NCI-H526 (cell line): ENCODE measurements around the gene PTAFR.

Experiments
- DNase-seq, 2 experiments: peaks; one replicate each; lab custom pipeline; 2025; lab: John Stamatoyannopoulos, UW

PTAFR gene

GRCh38 chr1:28178690-28179485, 2.4 kb upstream of the PTAFR start:
- DNase-seq, result no peak

- DNase-seq, result no peak
Measured at GRCh38 chr1:28175955-28176485, 470 bp downstream of the PTAFR start.

GRCh38 chr1:28173980-28174297, 2.6 kb downstream of the PTAFR start:
- no peak for DNase-seq

GRCh38 chr1:28173151-28173979, 3.1 kb downstream of the PTAFR start:
- DNase-seq, result no peak

- DNase-seq, result no peak
Measured at GRCh38 chr1:28172713-28173150, 3.8 kb downstream of the PTAFR start.

GRCh38 chr1:28171246-28171645, 5.2 kb downstream of the PTAFR start:
- DNase-seq, result no peak

DNA sequence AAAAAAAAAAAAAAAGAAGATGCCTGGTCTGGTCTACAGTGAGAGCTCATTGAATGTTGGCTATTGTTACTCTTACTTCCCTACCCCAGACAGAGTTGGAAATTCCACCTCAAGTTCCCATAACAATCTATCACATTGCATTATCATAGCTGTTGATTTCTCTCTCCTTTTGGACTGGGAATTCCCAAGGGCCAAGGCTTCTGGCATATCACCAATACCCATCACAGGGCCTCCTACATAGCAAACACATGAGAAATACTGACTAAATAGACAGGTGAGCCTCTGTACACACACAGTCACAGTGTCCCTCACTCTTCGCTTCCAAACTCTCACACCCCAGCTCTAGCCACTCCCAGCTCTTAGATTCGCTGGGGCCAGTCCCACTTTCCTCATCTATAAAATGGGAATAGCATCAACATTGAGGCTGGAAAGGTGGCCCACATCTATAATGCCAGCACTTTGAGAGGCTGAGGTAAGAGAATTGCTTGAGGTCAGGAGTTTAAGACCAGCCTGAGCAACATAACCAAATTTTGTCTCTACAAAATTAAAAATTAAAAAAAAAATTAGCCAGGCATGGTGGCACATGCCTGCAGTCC, 6.4 kb downstream of the PTAFR start:
- DNase-seq, result peak in 1 of 2 experiments; percentile 5

DNA sequence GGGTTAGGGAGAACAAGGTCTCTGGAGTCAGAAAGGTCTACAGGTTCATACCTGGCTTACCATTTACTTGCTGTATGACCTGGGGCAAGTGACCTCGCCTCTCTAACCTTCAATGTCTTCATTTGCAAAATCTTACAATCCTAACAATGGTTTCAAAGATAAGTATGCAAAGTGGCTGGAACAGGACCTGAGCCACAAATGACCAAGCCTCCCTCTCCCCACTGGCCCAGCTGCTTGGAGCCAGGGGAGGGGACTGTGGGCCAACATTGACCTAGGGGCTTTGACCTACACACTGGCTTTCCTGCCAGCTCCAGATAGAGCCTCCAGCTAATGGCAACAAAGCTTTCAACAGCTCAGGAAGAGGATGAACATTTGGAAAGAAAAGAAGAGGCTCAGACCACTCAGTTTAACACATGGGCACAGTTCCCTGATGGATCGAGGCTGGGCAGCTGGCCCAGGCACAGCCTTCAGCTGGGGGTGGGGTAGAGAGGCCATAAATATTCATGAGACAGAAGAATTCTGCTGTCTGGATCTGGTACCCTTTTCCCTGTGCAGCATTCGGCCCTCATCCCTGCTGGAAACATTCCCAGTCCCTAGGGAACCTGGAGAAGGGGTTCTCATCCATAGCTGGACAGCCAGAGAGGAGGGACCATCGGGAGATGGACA, 12.9 kb downstream of the PTAFR start:
- peak; percentile 47 to 75 for DNase-seq

GRCh38 chr1:28162151-28162550, 14.3 kb downstream of the PTAFR start:
- no peak for DNase-seq

DNA sequence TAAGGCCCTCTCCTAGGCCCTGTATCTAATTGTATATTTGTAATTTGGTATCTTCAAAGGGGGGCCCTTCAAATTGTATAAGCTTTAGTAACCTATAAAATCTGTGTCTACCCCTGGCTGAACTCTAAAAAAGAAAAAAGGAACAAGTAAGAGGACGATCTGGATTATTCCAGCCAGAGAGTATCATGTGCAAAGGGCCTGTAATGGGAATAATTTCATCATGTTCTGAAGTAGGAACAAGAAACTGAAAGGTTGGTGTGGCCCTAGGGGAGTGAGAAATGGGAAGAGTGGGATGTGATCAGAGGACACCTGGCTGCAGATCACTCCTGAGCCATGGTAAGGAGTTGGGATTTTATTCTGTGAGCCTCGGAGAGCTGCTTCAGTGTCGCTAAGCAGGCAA, 14.7 kb downstream of the PTAFR start:
- no peak for DNase-seq

DNA sequence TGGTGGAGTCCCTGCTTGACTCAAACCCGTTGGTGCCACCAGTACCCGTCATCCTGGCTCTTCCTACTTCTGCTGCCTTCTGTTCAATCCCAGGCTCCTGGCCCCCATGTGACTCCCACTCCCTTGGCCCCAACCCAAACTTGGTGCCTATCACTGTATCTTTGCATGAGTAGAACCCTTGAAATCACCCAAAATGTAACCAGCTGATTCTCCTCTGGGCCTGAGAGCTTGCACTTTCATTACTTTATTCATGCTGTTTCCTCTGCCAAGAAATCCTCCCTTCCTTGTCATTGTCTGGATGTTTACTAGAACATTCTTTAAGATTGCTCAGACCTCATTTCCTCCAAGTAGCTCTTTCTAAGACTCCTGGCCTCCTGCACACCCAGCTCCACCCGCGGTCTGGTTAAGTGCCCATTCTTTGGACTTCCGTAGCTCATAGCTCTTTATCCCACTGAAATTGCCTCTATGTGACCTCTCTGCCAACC, 15.7 kb downstream of the PTAFR start:
- DNase-seq, result no peak

GRCh38 chr1:28159680-28160079, 16.8 kb downstream of the PTAFR start:
- no peak for DNase-seq

DNA sequence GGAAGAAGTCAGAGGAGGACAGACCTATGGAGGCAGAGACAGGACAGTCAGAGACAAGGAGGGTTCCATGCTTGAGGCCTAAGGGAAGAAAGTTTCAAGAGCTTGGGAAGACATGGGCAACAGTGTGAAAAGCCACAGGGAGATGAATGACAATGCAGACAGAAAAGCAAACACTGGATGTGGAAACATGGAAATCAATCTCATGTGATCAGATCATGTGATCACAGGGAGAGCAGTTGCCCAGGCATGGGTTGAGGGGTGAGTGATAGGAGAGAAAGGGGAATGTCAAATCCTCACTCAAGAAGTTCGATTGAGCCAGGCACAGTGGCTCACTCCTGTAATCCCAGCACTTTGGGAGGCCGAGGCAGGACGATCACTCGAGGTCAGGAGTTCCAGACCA, 17.2 kb downstream of the PTAFR start:
- no peak for DNase-seq

DNA sequence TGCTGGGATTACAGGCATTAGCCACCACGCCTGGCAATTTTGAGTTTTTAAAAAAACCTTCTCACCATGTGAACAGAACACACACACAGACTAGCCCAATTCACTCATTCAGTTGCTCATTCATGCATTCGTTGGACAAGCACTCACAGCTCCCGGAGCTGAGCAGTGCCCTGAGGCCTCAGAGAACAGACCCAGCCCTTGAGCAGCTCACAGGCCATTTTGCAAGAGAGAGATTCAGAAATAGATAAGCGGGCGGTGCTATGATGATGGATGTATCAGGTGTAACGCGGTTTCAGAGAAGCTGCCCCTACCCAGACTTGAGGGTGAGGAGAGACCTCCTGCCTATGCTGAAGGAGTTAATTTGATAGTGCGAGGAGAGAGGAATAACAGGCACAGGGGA, 18.6 kb downstream of the PTAFR start:
- DNase-seq, result no peak

- DNase-seq, result no peak
Measured at GRCh38 chr1:28156821-28157220, 19.7 kb downstream of the PTAFR start.

DNA sequence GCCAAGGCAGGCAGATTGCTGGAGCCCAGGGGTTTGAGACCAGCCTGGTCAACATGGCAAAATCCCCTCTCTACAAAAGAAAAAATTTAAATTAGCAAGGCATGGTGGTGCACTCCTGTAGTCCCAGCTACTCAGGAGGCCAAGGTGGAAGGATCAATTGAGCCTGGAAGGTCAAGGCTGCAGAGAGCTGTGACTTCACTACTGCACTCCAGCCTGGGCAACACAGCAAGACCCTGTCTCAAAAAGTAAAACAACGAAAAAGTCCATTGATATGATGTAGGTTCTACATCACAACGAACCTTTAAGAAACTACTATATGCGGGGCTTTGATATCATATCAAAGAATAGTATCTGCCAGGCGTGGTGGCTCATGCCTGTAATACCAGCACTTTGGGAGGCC, 20.9 kb downstream of the PTAFR start:
- no peak for DNase-seq

GRCh38 chr1:28154078-28154594, 22.4 kb downstream of the PTAFR start:
- no peak for DNase-seq

DNA sequence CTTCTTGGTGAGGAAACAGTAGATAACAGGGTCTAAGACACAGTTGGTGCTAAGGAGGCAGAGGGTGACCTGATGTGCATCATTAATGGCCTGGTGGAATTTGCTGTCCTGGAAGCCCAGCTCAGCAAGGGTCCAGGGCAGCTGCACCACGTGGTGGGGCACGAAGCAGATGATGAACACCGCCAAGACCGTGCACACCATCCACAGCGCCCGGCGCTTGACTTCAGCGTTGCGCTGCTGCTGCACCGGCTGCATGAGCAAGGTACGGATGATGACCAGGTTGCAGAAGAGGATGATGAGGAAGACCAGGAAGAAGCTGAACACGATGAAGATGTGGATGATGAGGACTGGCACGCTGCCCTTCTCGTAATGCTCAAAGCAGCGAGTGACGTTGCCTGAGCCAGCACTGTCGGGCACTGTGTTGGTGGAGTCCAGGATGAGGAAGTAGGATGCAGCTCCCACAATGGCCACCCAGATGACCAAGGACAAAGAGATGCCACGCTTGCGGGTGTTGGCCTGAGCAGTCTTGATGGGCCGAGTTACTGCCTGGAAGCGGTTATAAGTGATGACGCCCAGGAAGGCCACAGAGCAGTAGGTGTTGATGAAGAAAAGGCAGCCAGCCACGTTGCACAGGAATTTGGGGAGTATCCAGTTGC, 26.2 kb downstream of the PTAFR start:
- no peak for DNase-seq

- no peak for DNase-seq
Measured at GRCh38 chr1:28148880-28149195, 27.7 kb downstream of the PTAFR start.

DNA sequence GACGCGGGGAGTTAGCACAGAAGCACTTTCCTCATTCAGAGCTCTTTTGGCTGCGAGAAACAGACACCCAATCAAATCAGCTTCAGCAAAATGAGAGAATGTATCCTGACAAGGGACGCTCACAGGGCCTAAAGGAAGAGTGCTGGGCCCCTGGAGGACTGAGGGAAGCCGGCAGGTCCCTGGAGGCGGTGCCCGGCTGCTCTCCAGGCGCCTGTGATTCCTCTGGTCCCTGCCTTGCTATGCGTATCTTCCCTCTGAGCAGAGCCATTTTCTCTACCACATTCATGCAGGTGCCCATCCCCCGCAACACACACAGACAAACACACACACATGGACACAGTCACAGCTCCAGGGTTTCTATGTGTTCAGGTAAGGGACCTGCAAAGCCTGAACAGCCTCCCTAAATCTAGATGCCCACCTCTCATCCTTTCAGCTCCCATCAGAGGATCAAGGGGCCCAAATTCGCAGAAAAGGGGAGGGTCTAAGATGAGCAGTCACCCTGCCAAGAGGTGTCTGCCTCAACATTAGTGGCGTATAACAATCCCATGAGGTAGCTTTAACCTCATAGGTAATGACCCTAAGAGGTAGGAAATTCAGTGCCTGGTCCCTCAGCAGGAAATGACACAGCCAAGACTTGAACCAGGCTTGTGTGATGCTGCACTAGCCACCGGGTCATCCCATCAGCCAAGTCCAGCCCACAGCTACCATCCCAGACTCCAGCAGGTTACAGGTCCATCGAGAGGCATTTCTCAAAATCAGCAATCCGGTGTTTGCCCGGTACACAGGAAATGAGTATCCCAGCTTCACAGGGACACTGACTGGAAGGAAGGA, 29.0 kb downstream of the PTAFR start:
- peak in 1 of 2 experiments; percentile 10 for DNase-seq
